ENCODE measurements around the gene ATP2A2. TPM values are rescaled to one million over a fixed set of nuclear protein-coding genes. Genes with fewer than 3 reads are reported as not detected.

ATP2A2 gene
- total and polyA plus RNA-seq, 2 of the 4 experiments (the other 2 are of a cell fraction) = 166 to 225 TPM

GRCh38 chr12:110343114-110343513 lies 62.1 kb downstream of the ATP2A2 start:
- Histone ChIP-seq H3K4me1 (ENCODE audit: control insufficient read depth, insufficient read depth, low read length) (no peaks in the 10 kb centered on the region), H3K4me2 (ENCODE audit: low read depth, low read length) (no peak overlapping the region), H3K9ac (ENCODE audit: low read depth, low read length) (no peak overlapping the region), H3K18ac (ENCODE audit: low read depth, low read length) (no peak overlapping the region), H4K5ac (ENCODE audit: low read depth, low read length) (no peak overlapping the region), H3K56ac (ENCODE audit: extremely low read depth, insufficient read depth, low read length) (no peak overlapping the region), H3K27me3 (ENCODE audit: control insufficient read depth, insufficient read depth, low read length) (no peaks in the 10 kb centered on the region), H3K4ac (ENCODE audit: low read depth, low read length) (no peak overlapping the region), H3K9me3 (ENCODE audit: control insufficient read depth, insufficient read depth, low read length) (no peaks in the 10 kb centered on the region), H4K20me1 (ENCODE audit: insufficient read depth, low read length) (peaks cover 33% of the 10 kb centered on the region), H3K23ac (ENCODE audit: low read depth, low read length) (no peak overlapping the region), H3K14ac (replicated peaks; ENCODE audit: low read depth, low read length) (no peak overlapping the region), H2AFZ (replicated peaks; ENCODE audit: low read length, poor library complexity) (no peak overlapping the region), H2AK5ac (ENCODE audit: low read depth, low read length) (no peak overlapping the region), H3K27ac (ENCODE audit: insufficient read depth, low read length) (no peak overlapping the region), H2BK15ac (ENCODE audit: low read depth, low read length) (no peak overlapping the region), H3K9me1 (ENCODE audit: insufficient read depth, low read length) (peaks cover 5% of the 10 kb centered on the region; the same call in 1 of the 2 replicates), H4K8ac (ENCODE audit: low read depth in 2 of 2, low read length in 2 of 2) (no peak overlapping the region), H4K91ac (ENCODE audit: insufficient read depth, low read depth, low read length) (no peak overlapping the region), H3K79me1 (ENCODE audit: low read depth in 1 of 2, low read length in 2 of 2) (peaks cover 47 to 65% of the 10 kb centered on the region in 2 experiments), H3K36me3 (ENCODE audit: control insufficient read depth, insufficient read depth, low read length) (peaks cover 76% of the 10 kb centered on the region), H2AK9ac (replicated peaks; ENCODE audit: low read depth, low read length, poor library complexity) (no peak overlapping the region), H3K4me3 (ENCODE audit: insufficient read depth, low read depth, low read length) (no peak overlapping the region), H2BK20ac (ENCODE audit: low read depth, low read length) (no peak overlapping the region), H2BK120ac (ENCODE audit: low read depth, low read length) (no peak overlapping the region), H2BK5ac (ENCODE audit: low read depth, low read length, poor library complexity, severe bottlenecking) (no peak overlapping the region)
- ChIA-PET POLR2A (ENCODE audit: unreplicated experiment) (no interaction called here), CTCF (no interaction called here)
- ATAC-seq (ENCODE audit: low read depth) (no peak), DNase-seq (no peak)
- BruUV-seq (replicated peaks) = no TSS peak
- in situ Hi-C loops (cut with MboI; ENCODE audit: low sequenced_read_pairs) = no loop called here
- intact Hi-C loops (cut with micrococcal nuclease) = no loop called here
- WGBS, 2 experiments (ENCODE audit: extremely low coverage in 2 of 2, insufficient read length in 1 of 2) = 83% methylated on average over 1 of the region's 5 CpGs; no CpG with 5 or more reads in 1 of the 2 experiments
- no peak for TF ChIP-seq SMC3 (IDR thresholded peaks at IDR 0.05; ENCODE audit: low read depth, low read length)
- no peak for TF ChIP-seq RAD21 (IDR thresholded peaks at IDR 0.05; ENCODE audit: low read length)
- TF ChIP-seq ELK1 (IDR thresholded peaks at IDR 0.05; ENCODE audit: borderline replicate concordance, low read depth, low read length) = no peak
- TF ChIP-seq FOS (IDR thresholded peaks at IDR 0.05; ENCODE audit: low read depth, low read length) = no peak
- no peak for TF ChIP-seq CHD1 (IDR thresholded peaks at IDR 0.05; ENCODE audit: low read depth, low read length)
- TF ChIP-seq CEBPB (IDR thresholded peaks at IDR 0.05; ENCODE audit: low read depth, low read length) = no peak
- TF ChIP-seq MAFK (IDR thresholded peaks at IDR 0.05; ENCODE audit: low read depth, low read length) = no peak
- TF ChIP-seq RFX5 (IDR thresholded peaks at IDR 0.05; ENCODE audit: low read depth, low read length) = no peak
- TF ChIP-seq BHLHE40 (IDR thresholded peaks at IDR 0.05; ENCODE audit: low read depth, low read length) = no peak
- dilution Hi-C loops (cut with HindIII; ENCODE audit: low sequenced_read_pairs, unreplicated experiment) = no loop called here
